HS-27A (cell line): ENCODE results near the gene CCDC183.

Experiments
- DNase-seq: peaks from one replicate; pipeline ENCODE4 v3.0.0-alpha.2; 2012; ENCODE audit warnings: low read depth, missing footprints

Gene CCDC183

GRCh38 chr9:136849960-136850865, 54.1 kb downstream of the CCDC183 start:
- DNase-seq = no peak

GRCh38 chr9:136850866-136851775, 55.0 kb downstream of the CCDC183 start:
- DNase-seq = no peak

GRCh38 chr9:136851941-136852663, 56.0 kb downstream of the CCDC183 start, which contains the start of gene MAMDC4:
MAMDC4 (plus strand) TSS chr9:136852346; CDS start chr9:136852417, 71 bp downstream.
- DNase-seq = no peak

GRCh38 chr9:136852664-136853595, 56.8 kb downstream of the CCDC183 start:
- no peak for DNase-seq

GRCh38 chr9:136853596-136854112, 57.5 kb downstream of the CCDC183 start:
- DNase-seq = no peak

- DNase-seq = no peak
These were observed 58.1 kb downstream of the CCDC183 start for GRCh38 chr9:136854113-136854841.

- no peak for DNase-seq
These were observed 58.8 kb downstream of the CCDC183 start for GRCh38 chr9:136854842-136855460.

- no peak for DNase-seq
These were observed 59.4 kb downstream of the CCDC183 start for GRCh38 chr9:136855461-136856078.

- no peak for DNase-seq
These were observed 59.9 kb downstream of the CCDC183 start for GRCh38 chr9:136856079-136856476.

GRCh38 chr9:136856541-136857141, 60.5 kb downstream of the CCDC183 start:
- no peak for DNase-seq

GRCh38 chr9:136857166-136857565, 61.0 kb downstream of the CCDC183 start:
- DNase-seq = no peak
